NCI-H82 treated with DMSO at 0.1 percent for 48 hours (cell line): ENCODE data around the gene TCEAL1.

ENCODE experiments used
- DNase-seq: peaks from one replicate; lab custom pipeline; 2025; ENCODE audit not compliant: unreplicated experiment; lab: John Stamatoyannopoulos, UW

TCEAL1 gene

GRCh38 chrX:103678199-103678993 is 49.6 kb downstream of the TCEAL1 start:
- DNase-seq, result no peak
